Jurkat, Clone E6-1 (cell line): ENCODE measurements around the gene ZNF20. TPM values are rescaled to one million over a fixed set of nuclear protein-coding genes. Genes with fewer than 3 reads are reported as not detected.

Source experiments
- DNase-seq: peaks from one replicate; pipeline ENCODE4 v3.0.0-alpha.2; 2011; ENCODE audit warnings: low read depth, low spot score
- H3K4me3 ChIP-seq: 2 replicates; pipeline ENCODE4 v1.5.1; 2011; ENCODE audit warnings: mild to moderate bottlenecking, low read length, control low read depth, moderate library complexity
- polyA plus RNA-seq: library from polyadenylated mRNA; unstranded; fragments of >200 nt; gene quantifications from one replicate; pipeline ENCODE4 v1.2.1, GENCODE V29; 2012; ENCODE audit warnings: missing spikeins; ENCODE audit not compliant: insufficient read length, insufficient read depth

ZNF20 gene
- not detected for polyA plus RNA-seq

GRCh38 chr19:12139885-12140544, at the start of gene ZNF20:
ZNF20 (minus strand) TSS chr19:12140350; CDS start chr19:12140182, 168 bp downstream.
- H3K4me3 ChIP-seq = peak within 1 kb of the TSS; percentile 79
- DNase-seq = peak; percentile 86

GRCh38 chr19:12187625-12188024, 47.5 kb upstream of the ZNF20 start:
- DNase-seq = no peak
- H3K4me3 ChIP-seq = no peak overlapping the region

GRCh38 chr19:12180377-12180776, 40.2 kb upstream of the ZNF20 start:
- DNase-seq = no peak
- H3K4me3 ChIP-seq = no peak overlapping the region

- no peak overlapping the region for H3K4me3 ChIP-seq
- no peak for DNase-seq
These were observed 26.5 kb upstream of the ZNF20 start for GRCh38 chr19:12166626-12167025.

- no peak for DNase-seq
- peak overlapping the region; percentile 92 for H3K4me3 ChIP-seq
These were observed 23.7 kb upstream of the ZNF20 start for GRCh38 chr19:12163826-12164225.

GRCh38 chr19:12162882-12163806, 23.0 kb upstream of the ZNF20 start, which contains the start of gene ZNF136:
ZNF136 (plus strand) TSS chr19:12163096; CDS start chr19:12163204, 108 bp downstream.
- peak within 1 kb of the TSS; percentile 92 for H3K4me3 ChIP-seq
- DNase-seq = peak; percentile 95

- no peak for DNase-seq
- peak overlapping the region; percentile 92 for H3K4me3 ChIP-seq
These were observed 22.3 kb upstream of the ZNF20 start for GRCh38 chr19:12162513-12162881.

- no peak overlapping the region for H3K4me3 ChIP-seq
- no peak for DNase-seq
These were observed 19.7 kb upstream of the ZNF20 start for GRCh38 chr19:12159773-12160414.

- H3K4me3 ChIP-seq = no peak within 1 kb of the TSS
- DNase-seq = no peak
These were observed 16.3 kb upstream of the ZNF20 start, which contains the start of gene ZNF625 for GRCh38 chr19:12156223-12157058. ZNF625 (minus strand) TSS chr19:12156734; CDS start chr19:12156558, 176 bp downstream.

- no peak for DNase-seq
These were observed 15.2 kb upstream of the ZNF20 start for GRCh38 chr19:12155324-12155860.

GRCh38 chr19:12145348-12145747, 5.2 kb upstream of the ZNF20 start:
- no peak for DNase-seq
- no peak overlapping the region for H3K4me3 ChIP-seq

More at GRCh38 chr19:12155324-12155860, 15.2 kb upstream of the ZNF20 start:
- no peak overlapping the region for H3K4me3 ChIP-seq

GRCh38 chr19:12141405-12141736, 1.2 kb upstream of the ZNF20 start:
- H3K4me3 ChIP-seq = no peak overlapping the region
- DNase-seq = no peak

- H3K4me3 ChIP-seq = peak overlapping the region; percentile 79
- DNase-seq = peak; percentile 85
These were observed 625 bp upstream of the ZNF20 start for GRCh38 chr19:12140545-12141404.

- no peak for DNase-seq
- H3K4me3 ChIP-seq = peak overlapping the region; percentile 79
These were observed 881 bp downstream of the ZNF20 start for GRCh38 chr19:12139269-12139668.

GRCh38 chr19:12137221-12137940, 2.8 kb downstream of the ZNF20 start:
- H3K4me3 ChIP-seq = no peak overlapping the region
- peak; percentile 66 for DNase-seq

GRCh38 chr19:12133069-12133468, 7.1 kb downstream of the ZNF20 start:
- H3K4me3 ChIP-seq = no peak overlapping the region
- no peak for DNase-seq

GRCh38 chr19:12126707-12127106, 13.4 kb downstream of the ZNF20 start:
- peak; percentile 26 for DNase-seq
- H3K4me3 ChIP-seq = no peak overlapping the region
